BJ (cell line): ENCODE data around the gene PRSS56. TPM values are rescaled to one million over a fixed set of nuclear protein-coding genes. Genes with fewer than 3 reads are reported as not detected.

ENCODE experiments used
- CTCF ChIA-PET: fragments of 350-600 bp; formaldehyde crosslinking; extraction: SDS; loops from one replicate; lab custom pipeline; 2021; ENCODE audit warnings: antibody characterized with exemption, inconsistent platforms; lab: Yijun Ruan, JAX
- POLR2A ChIA-PET: fragments of 300-600 bp; sonication (Branson Sonifier 250); formaldehyde crosslinking; extraction: SDS; loops from one replicate; lab custom pipeline; 2021; ENCODE audit warnings: antibody characterized with exemption; lab: Charles Lee
- DNase-seq: peaks from one replicate; pipeline ENCODE4 v3.0.0-alpha.2; 2011; ENCODE audit warnings: low read depth
- H3K27me3 ChIP-seq: 2 replicates; pipeline ENCODE4 v1.6.0; 2011; ENCODE audit warnings: low read length; ENCODE audit not compliant: control insufficient read depth, insufficient read depth
- H3K36me3 ChIP-seq: 2 replicates; pipeline ENCODE4 v1.5.1; 2011; ENCODE audit warnings: low read length; ENCODE audit not compliant: control insufficient read depth, insufficient read depth
- H3K4me3 ChIP-seq: 2 replicates; pipeline ENCODE4 v1.5.1; 2011; ENCODE audit warnings: low read depth, mild to moderate bottlenecking, control low read depth, low read length
- polyA plus RNA-seq: library from polyadenylated mRNA; depleted of rRNA; stranded (reverse); fragments of >200 nt; gene quantifications from 2 replicates; pipeline ENCODE4 v1.2.3, GENCODE V29; 2011
- TF ChIP-seq, protein P1 (sequence below): IDR thresholded peaks from 2 replicates; pipeline ENCODE4 v1.5.1; 2011; ENCODE audit warnings: low read depth, mild to moderate bottlenecking, control low read depth, inconsistent platforms, low read length, moderate library complexity; ENCODE audit not compliant: insufficient read depth

PRSS56 gene
- polyA plus RNA-seq, 1 experiment, result not detected

DNA sequence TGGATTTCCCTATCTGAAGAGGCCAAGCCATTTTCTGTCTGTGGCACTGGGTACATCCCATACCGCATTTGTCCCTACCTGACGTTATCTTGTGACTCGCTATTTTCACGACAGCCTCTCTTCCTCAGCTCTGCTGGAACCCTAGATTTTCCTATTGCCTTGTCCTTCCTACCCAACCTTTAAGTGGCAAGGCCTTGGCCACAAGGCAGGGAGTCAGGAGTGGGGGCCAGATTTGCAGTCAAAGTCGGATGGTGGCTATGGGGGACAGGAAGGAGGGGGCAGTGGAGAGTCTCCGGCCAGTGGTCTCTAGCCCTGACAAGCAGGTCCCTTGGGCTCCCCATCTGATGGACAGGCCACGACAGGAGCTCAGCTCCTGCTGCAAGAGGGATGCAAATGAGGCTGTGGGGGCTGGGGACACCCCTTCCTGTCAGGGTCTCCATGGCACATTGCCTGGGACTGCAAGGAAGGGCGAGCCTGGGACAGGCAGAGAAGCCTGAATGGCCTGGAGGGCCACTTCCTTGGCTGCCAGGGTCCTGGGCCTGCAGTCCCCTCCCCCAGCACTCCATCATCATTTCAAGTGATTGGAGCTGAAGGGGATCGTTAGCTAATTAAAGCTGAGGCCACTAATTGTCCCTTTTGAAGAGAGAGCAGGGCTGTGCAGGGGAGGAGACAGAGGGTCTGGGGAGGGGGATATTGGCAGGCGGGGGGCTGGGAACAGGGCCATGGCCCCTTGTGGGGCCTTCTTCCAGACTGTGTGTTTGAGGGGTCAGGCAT lies 26.3 kb upstream of the PRSS56 start:
- H3K4me3 ChIP-seq, result no peak overlapping the region
- peaks cover 7% of the 10 kb centered on the region for H3K27me3 ChIP-seq
- ChIA-PET POLR2A (no interaction called here), CTCF (no interaction called here)
- no peak for DNase-seq
- TF ChIP-seq, protein P1, sequence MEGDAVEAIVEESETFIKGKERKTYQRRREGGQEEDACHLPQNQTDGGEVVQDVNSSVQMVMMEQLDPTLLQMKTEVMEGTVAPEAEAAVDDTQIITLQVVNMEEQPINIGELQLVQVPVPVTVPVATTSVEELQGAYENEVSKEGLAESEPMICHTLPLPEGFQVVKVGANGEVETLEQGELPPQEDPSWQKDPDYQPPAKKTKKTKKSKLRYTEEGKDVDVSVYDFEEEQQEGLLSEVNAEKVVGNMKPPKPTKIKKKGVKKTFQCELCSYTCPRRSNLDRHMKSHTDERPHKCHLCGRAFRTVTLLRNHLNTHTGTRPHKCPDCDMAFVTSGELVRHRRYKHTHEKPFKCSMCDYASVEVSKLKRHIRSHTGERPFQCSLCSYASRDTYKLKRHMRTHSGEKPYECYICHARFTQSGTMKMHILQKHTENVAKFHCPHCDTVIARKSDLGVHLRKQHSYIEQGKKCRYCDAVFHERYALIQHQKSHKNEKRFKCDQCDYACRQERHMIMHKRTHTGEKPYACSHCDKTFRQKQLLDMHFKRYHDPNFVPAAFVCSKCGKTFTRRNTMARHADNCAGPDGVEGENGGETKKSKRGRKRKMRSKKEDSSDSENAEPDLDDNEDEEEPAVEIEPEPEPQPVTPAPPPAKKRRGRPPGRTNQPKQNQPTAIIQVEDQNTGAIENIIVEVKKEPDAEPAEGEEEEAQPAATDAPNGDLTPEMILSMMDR, result no peak
- H3K36me3 ChIP-seq, result no peaks in the 10 kb centered on the region

DNA sequence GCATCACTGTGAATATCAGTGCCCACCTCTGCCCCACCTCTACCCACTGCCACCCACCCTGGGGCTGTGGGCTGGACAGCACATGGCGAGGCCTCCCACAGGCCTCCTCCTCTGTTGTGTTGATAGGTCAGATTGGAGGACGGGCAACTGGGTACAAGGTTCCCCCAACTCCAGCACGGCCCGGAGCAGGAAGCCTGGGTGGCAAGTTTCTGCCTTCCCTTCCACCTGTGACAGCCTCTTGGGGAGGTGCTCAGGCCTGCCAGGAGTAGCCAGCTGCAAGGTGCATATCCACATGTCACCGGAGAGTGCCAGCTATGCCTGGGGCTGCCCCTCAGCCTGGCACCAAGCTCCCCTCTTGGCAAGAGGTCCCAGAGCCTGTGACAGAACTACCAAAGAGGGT lies 25.6 kb upstream of the PRSS56 start:
- ChIA-PET CTCF (no interaction called here), POLR2A (no interaction called here)
- H3K27me3 ChIP-seq, result peaks cover 7% of the 10 kb centered on the region
- TF ChIP-seq, protein P1, result no peak
- H3K4me3 ChIP-seq, result no peak overlapping the region
- no peak for DNase-seq
- no peaks in the 10 kb centered on the region for H3K36me3 ChIP-seq

DNA sequence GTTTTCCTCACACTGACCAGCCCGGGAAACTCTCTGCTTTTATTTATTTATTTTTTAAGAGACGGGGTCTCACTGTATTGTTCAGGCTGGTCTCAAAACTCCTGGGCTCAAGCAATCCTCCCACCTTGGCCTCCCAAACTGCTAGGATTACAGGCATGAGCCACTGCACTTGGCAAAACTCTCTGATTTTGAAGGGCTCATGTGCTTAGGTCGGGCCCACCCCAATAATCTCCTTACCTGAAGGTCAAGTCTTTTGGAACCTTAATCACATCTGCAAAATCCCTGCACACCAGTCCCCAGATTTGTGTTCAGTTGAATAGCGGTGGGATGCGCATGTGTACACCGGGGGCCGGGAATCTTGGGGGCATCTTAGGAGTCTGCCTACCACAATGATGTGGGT lies 24.9 kb upstream of the PRSS56 start:
- ChIA-PET CTCF (no interaction called here), POLR2A (no interaction called here)
- TF ChIP-seq, protein P1, result no peak
- peaks cover 7% of the 10 kb centered on the region for H3K27me3 ChIP-seq
- no peaks in the 10 kb centered on the region for H3K36me3 ChIP-seq
- no peak overlapping the region for H3K4me3 ChIP-seq
- DNase-seq, result no peak

DNA sequence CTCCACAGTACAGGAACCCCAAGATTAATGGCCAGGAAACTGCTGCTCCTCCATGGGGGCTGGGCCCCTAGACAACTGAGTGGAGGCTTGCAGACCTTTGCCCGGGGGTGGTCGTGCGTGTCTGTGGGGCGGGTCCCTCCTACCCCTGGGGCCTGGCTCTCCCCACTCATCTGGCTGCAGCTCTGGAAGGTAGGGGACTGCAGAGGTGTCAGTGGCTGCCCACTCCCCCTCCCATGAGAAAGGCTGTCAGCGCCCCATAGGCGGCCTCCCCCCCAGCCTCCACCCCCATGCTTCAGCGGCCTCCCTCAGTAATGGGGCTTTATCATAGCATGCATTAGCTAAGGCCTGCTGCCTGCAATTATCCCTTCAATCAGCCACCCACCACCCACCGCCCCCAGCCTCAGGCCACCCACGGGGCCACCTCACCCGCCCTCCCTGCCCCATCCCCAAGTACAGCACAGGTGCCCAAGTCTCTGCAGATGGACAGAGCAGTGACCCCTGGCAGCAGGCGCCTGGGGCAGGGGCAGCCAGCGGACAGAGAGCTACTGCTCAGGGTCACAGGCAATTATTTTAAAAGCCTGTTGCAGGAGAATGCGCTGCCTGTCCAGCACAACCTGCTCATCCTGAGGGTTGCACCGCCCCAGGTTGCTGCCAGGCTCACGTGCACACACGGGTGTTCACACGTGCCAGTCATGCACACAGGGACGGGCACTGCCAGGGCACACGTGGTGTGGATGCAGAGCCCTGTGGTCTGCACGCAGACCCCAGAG lies 23.5 kb upstream of the PRSS56 start:
- TF ChIP-seq, protein P1, result no peak
- H3K4me3 ChIP-seq, result no peak overlapping the region
- no peak for DNase-seq
- ChIA-PET CTCF (no interaction called here), POLR2A (no interaction called here)
- H3K36me3 ChIP-seq, result no peaks in the 10 kb centered on the region
- peaks cover 7% of the 10 kb centered on the region for H3K27me3 ChIP-seq

DNA sequence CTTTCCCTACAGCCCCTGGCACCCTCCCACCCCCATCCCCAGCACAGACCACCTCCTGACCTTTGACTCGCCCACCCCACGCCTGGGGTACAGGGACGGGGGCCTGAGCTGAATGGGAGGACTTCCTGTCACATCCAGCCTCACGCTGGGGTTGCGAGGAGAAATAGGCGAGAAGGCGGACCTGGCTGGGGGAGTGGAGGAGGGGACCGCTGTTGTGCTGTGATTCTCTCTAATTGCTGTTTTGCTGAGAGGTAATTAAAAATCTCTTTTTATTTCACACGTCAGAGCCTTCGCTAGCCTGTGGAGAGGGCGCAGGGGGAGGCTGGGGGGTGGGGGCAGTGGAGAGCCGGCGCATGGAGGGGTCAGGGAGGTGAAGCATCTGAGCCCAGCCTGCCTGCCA lies 22.8 kb upstream of the PRSS56 start:
- POLR2A ChIA-PET, result no interaction called here
- CTCF ChIA-PET, result no interaction called here
- TF ChIP-seq, protein P1, result no peak
- DNase-seq, result no peak
- H3K4me3 ChIP-seq, result no peak overlapping the region
- peaks cover 11% of the 10 kb centered on the region for H3K27me3 ChIP-seq
- H3K36me3 ChIP-seq, result no peaks in the 10 kb centered on the region
